Dedifferentiated amniotic fluid mesenchymal stem cell (primary cell): ENCODE data around the gene SMIM23.

Experiments
- DNase-seq: peaks from one replicate; pipeline ENCODE4 v3.0.0-alpha.2; 2016; ENCODE audit errors: extremely low spot score

SMIM23 gene

GRCh38 chr5:171785517-171785916, at the start of gene SMIM23:
Gene SMIM23, plus strand, starts transcription at chr5:171785817. Its CDS starts 55 bp downstream, at chr5:171785872.
- DNase-seq: no peak

DNA sequence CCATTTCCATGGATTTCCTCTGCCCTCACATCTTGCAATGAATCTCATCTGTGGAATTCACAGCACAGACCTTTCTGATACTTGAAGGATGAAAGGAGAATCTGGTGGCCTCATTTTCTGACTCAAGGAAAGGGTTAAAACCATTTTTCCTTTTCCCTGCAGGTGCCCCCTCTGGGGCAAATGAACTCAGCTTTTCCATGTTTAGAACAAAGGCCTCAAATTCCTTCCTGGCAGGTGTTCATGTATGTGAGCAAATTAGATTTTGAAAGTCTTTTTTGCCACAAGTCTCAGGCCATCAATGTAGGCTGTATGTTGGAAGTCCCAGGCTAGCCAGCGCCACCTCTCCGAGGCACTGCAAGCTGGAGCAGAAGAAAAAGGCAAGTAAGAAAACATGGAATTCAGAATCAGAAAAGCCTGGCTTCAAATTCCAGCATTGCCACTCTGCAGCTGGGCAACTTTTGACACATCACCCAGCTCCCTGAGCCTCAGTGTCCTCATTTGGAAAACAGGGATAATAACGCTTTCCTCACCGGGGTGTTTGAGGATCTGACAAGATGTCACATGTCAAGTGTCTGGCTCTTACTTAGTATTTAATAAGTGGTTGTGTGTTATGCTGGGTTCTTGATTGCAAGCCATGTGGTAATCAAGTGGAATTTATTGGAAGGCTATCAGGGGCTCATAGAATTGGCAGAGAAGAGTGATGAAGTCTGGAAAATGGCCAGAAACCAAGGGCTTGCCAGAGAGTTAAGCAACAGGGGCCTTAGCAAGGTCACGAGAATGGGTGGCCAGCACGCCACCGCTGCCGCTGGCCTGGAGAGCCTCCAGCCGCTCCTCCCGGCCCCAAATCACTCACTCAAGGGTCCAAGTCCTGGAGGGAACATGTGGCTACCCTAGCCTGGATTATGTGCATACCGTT, 48.4 kb upstream of the SMIM23 start:
- DNase-seq: no peak

DNA sequence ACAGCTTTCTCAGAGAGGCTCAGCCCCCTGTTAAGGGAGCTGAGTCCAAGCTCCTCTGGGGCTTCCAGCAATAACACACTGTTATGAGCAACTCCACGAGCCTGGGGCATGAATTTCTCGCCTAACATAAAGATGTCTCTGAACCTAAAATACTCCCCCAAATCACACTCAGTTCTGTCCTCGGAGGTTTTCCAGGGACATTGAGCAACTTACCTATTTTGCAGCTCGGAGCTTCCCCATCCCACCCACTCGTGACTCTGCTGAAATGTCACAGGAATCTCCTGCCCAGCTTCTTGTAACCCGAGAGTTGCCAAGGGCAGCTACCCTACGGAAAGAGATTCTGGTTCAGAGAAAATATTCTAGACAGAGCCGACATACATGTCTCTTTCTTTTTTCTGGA, 47.1 kb upstream of the SMIM23 start:
- DNase-seq: no peak

GRCh38 chr5:171739271-171739670, 46.3 kb upstream of the SMIM23 start:
- DNase-seq: no peak

- no peak for DNase-seq
Measured at GRCh38 chr5:171743436-171744076, 42.1 kb upstream of the SMIM23 start.

DNA sequence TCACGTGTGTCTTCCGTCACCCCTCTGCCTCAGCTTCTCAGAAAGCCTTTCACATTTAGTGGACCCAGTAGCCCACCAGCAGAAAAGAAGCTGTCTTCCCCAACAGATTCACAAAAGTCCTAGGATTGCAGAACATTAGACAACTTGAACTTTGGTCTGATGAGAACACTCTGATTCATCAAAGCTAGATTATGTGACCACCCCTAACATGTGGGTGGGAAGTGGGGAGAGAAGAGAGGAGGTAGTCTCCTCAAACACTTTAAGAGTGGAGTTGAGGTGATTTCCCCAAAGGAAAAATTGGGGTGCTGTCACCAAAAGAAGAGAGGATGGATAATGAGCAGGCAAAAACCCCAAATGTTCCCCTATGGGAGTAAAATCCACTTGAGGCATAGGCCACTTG, 41.4 kb upstream of the SMIM23 start:
- DNase-seq: no peak

DNA sequence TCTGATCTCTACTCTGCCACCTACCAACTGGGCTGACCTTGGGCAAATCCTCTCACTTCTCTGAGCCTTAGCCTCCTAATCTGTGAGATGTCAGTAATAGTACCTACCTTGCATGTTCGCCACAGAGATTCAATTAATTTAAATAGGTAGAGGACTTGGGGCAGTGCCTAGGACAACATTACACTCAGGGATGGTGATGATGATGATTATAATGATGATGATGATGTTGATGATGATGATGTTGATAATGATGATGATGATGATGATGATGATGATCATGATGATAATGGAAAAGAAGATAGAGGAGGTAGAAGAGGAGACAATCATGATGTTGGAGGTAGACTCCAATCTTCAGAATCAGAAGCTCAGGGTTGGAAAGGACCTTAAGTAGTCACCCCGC, 40.7 kb upstream of the SMIM23 start:
- DNase-seq: no peak

- DNase-seq: no peak
Measured at GRCh38 chr5:171745602-171746001, 40.0 kb upstream of the SMIM23 start.

DNA sequence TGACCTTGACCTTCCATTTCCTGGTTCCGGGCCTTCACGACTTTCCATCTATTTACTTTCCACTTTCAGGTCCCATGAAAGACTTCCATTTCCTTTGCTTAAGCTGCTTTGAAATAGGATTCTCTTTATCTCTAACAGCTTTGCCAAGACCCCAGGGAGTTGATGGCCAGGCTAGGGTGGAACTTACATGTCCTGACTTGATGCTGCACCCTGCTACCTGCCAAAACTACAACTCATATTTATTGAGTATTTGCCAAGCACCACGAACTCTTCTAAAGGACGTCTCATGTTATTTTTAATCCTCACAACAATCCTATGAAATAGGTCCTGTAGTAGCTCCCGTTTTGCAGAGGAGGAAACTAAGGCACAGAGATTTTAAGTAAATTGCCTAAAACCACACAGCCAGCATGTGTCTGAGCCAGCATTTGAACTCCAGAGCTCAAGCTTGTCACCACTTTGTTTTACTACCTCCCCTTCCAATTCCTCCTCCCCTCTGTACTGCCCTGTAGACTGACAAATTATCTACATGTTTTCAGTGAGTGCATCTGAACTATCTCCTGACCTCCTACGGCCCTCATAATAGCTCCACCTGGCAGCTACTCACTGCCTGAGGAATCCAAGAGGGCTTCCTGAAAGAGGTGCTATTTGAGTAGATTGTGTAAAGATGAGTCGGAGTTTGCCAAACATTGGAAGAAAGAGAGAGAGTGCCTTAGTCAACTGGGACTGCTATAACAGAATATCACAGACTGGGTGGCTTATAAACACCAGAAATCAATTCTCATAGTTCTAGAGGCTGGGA, 38.4 kb upstream of the SMIM23 start:
- DNase-seq: no peak

DNA sequence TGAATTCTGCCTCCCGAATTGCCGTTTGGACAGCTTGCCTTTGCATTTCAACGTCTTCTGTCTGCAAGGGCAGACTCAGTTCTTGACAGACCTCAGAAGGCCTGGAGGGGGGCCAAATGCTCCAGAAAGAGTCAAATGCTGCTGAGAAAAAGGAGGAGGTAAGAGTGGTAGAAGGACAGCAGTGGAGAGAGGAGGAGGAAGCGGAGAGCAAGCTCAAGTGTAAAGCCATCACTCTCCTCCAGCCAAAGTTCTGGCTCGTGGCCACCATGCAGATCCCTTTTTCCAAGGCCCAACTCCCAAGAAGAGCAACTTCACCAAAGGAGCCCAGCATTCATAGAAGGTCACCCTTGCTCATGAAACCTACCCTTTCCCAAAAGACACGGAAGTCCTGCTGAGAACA, 36.9 kb upstream of the SMIM23 start:
- no peak for DNase-seq

- DNase-seq: no peak
Measured at GRCh38 chr5:171749365-171749764, 36.3 kb upstream of the SMIM23 start.

GRCh38 chr5:171750311-171750788, 35.3 kb upstream of the SMIM23 start:
- DNase-seq: no peak

GRCh38 chr5:171755354-171755821, 30.2 kb upstream of the SMIM23 start:
- DNase-seq: no peak

- DNase-seq: peak; percentile 66
Measured at GRCh38 chr5:171757853-171758535, 27.6 kb upstream of the SMIM23 start.

DNA sequence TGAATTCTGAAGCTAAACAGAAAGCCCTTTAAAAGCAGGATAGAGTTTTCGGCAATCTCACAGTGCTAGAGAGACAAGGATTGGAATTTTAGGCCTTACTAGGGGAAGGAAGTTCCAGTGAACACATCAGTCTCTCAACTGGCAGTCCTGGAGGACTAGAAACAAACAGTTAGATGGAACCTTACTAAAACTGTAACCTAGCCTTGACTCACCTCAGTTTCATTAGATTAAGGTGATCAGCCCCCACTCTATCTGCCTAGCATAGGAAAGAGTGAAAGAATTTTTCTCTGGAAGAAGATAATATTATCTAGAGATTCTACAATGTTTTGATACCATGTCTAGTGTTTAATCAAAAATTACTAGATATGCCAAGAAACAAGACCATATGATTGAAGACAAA, 25.8 kb upstream of the SMIM23 start:
- DNase-seq: no peak

DNA sequence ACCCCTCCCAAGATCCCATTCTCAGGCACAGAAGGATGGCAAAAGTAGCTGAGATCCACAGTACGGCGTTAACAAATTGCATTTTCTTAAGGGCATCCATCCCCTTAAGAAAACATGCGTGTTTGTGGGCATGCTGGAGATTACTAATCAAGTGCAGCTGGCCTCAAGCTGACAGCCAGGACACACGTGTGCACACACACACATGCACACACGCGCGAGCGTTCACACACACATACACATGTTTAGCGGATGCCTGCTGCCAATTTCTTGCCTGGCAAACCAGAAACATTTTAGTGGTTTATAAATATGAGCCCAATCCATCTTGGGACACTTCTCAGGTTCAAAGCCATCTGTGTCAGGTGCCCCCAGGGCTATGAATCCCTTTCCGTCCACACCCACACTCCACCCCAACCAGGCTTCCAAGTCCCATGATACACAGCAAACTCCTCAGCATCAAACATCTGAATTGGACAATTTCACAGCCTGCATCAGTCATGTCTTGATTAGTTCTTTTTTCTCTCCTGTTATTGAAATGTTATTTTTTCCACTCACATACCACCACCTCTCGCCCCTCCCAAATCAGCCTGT, 23.5 kb upstream of the SMIM23 start:
- no peak for DNase-seq

DNA sequence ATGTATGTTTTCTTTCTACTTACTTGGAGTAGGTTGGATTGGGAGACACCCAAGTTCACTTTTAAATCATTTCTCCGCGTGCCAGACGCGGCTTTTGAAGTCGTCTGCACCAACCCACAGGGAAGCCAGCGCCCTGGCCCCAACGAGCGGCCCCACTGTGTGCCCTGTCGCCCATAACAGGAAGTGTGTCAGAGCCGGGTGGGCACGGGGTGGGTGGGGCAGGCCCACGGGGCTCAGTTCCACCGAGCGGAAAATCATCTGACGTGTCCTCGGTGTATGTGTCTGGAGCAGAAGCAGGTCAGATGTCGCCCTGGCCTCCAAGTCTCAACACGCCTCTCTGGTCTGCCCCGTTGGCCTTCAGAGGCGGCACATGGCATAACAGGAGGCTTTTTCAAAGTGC, 22.7 kb upstream of the SMIM23 start:
- DNase-seq: no peak

DNA sequence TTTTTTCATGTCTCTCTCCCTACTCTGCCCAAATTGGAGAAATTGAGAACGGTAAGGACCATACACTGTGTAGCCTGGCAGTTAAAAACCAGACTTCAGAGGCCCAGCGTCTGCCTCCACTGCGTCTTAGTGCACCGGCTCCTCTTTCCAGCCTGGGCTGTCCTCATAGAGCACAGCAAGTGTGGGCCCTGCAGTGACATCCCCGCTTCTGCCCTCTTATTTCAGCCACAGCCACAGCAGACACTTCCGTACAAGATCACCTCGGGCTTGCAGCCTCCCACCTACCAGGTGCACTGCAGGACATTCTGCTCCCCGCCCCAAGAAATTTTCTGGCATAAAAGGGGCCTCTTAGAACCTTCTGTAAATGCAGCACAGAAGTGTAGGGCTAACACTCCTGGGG, 21.4 kb upstream of the SMIM23 start:
- no peak for DNase-seq

DNA sequence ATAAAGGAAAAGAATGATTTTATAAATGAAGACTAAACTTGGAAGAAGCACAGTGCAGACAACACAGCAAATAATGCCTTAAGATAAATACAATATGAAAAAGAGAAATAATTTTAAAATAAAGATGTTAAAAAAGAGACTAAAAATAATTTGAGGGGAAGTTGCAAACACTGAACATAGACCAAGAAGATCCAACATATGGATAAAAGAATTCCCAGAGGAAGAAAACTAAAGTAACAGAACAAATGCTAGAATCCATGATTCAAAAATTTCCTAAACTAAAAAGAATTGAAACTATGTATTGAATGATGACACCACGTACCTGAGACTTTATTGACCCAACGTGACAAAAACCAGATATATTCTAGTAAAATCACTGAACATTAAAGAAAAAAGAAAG, 18.7 kb upstream of the SMIM23 start:
- DNase-seq: no peak

DNA sequence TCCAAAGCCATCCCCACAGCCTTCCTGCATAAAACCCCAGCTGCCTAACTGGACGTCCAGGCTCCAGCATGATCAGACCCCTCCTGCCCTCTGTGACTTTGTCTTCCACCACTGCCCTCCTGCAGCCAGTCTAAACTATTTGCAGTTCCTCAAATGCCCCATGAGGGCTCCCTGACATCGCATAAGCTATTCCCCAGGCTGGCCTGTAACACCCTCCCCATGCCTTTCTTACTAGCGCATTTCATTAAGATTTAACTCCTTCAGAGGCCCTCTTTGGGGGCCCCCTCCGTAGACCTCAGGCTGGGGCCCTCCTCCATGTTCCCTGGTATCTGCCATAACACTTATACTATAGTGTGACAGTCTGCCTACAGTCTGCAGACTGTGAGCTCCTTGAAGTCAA, 15.5 kb upstream of the SMIM23 start:
- no peak for DNase-seq

- no peak for DNase-seq
Measured at GRCh38 chr5:171771856-171772255, 13.8 kb upstream of the SMIM23 start.
